HG03460 (cell line): ENCODE measurements around the gene BAG1.

Source experiments
- ATAC-seq: cut with Tn5 transposase; IDR thresholded peaks from one replicate; pipeline ENCODE4 v1.9.1; 2021; ENCODE audit not compliant: unreplicated experiment

BAG1 gene

DNA sequence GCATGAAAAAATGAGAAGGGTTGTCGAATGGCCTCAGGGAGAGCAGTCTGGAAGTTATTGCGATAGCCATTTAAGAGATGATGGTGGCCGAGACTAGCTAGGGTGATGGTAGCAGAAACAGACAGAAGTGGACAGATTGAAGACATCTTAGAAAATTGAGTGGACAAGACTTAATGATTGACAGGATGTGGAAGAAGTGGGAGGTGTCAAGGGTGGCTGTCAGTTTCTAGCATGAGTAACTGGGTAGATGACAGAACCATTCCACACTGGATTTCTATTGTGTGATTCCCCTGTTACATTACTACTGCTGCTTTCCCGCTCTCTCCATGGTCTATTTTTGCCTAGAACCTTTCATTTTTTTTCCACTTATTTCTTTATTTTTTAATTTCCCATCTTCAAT is 13.0 kb upstream of the BAG1 start:
- ATAC-seq = no peak

DNA sequence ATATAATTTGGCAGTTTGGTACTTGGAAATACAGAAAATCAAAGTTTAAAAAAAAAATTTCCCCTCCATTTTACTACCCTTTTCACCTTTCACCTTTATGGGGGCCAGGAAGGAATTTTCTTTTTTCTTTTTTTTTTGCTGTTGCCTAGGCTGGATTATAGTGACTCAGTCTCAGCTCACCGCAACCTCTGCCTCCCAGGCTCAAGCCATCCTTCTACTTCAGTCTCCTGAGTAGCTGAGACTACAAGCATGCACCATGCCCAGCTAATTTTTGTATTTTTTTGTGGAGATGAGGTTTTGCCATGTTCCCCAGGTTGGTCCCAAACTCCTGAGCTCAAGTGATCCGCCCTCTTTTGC is 9.4 kb upstream of the BAG1 start:
- no peak for ATAC-seq

DNA sequence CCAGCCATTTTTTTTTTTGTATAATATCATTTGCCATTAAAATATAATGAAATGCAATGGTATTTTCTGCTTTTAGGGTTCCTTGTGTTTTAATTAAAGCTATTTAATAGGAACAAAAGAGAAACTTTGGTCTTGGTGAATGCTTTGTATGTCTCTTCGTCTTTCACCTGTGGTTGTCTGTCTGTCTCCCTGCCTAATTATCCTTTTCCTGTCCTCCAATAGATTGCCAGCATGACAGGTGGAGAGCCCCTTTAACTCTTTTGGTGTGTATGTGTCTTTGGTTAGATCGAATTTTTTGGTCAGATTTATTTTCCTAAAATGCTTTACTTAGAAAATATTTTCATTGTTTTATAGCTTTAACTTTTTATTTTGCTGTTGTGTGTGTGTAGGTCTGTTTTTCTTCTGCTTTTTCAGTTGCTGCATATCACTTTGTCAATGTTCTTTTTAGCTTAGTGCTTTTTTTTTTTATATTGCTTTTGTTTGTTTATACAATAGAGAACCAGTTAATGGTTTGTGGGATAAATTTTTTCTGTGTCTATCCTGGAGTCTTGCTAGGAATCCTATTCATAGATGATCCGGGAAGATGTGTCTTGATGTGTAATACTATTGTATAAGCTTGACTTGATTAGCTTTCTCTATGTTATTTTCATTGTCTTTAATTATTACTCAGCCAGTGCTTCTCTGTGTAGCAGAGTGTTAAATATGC is 8.9 kb upstream of the BAG1 start:
- ATAC-seq = no peak

DNA sequence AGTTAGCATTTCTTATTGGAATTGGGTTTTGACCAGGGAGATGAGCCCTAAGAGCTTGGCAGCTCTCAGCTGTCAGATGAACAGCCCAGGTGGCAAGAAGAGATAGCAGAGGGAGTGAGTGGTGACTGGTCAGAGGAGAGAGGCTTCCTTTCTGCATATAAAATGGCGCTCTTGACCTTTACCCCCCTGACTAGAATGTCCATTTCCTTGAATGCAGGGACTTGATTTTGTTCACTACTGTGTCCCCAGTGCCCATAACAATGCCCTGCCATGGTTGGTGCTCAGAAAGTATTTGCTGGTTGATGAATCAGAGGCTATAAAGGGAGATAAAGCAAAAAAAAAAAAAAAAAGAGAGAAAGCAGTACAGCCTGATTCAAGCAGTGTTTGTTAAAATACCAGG is 7.6 kb upstream of the BAG1 start:
- ATAC-seq = no peak

DNA sequence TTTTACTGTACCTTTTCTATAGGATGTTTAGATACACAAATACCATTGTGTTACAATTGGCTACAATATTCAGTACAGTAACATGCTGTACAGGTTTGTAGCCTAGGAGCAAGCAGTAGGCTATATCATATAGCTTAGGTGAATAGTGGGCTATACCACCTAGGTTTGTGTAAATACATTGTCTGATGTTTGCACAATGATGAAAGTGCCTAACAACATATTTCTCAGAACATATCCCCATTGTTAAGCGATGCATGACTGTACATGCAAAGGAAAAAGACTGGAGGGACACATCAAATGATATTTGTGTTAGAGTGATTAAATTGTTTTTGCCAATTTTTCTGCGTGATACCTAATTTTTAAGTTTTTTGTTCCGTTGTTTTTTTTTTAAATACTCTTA is 5.6 kb upstream of the BAG1 start:
- no peak for ATAC-seq

DNA sequence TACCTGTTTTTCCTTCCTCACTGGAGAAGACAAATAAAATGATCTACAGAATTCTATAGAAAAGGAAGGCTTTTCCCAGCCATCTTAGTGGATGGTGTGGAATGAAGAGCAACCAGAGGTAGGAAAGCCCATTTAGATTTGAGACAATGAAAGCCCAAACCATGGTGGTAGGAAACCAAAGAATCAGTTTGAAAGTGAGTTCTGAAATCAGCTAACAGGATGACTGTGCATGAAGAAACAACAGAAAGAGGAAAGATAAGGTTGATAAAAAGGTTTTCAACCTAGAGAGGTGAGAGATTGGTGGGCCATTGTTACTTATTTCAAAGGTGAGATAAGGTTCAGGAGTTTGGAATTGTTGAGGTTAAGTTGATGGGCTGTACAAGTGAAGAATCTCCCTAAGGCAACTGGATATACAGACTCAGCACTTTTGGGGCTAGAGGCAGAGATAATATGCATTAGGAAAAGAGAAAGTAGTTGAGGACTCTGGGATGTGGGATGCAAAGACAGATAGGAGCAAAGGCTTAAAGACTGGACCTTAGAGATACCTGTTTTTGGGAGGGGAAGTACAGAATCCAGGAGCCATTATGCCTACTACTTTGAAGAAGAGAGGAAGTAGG is 2.8 kb upstream of the BAG1 start:
- ATAC-seq = no peak

- ATAC-seq = no peak
Measured at GRCh38 chr9:33265211-33265865, 830 bp upstream of the BAG1 start.

DNA sequence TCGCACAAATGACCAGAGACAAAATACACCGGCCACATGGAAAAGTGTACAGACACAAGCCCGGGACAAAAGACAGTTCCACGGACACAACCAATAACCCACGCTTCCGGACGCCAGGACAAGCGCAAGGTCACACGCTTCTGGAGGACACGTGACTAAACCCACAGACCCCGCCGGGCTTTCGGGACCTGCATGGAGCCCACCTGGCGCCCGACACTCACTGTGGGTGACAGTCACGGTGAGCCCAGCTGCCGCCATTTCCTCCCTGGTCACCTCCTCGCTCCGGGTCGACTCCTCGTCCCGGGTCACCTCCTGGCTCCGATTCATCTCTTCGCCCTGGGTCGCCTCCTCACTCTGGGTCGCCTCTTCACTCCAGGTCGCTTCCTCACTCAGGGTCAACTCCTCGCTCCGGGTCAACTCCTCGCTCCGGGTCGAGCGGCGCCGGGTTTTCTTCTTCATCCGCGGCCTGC is 470 bp downstream of the BAG1 start:
- peak; percentile 38 for ATAC-seq

- ATAC-seq = no peak
Measured at GRCh38 chr9:33263131-33264002, 1.1 kb downstream of the BAG1 start.

DNA sequence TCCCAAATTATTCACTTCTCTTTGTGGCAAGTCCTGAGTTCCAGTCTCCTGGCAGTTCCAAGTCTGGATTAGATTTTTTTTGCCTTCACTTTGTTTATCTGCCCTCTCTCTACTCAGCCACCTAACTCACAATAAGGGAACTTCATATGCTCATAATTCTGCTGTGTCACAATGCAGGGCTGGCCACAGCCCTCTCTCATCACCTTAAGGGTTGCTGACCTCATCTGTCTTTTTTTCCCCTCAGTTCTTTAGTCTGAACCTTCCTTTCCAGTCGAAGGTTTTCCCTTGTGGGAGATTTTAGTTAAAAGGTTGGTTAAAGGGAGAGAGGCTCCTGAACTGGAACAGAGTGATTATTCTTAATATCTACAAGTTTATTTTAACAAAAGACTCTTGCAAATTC is 4.1 kb downstream of the BAG1 start:
- ATAC-seq = no peak

- no peak for ATAC-seq
Measured at GRCh38 chr9:33257276-33257675, 7.2 kb downstream of the BAG1 start.

GRCh38 chr9:33256236-33256635 is 8.3 kb downstream of the BAG1 start:
- no peak for ATAC-seq

DNA sequence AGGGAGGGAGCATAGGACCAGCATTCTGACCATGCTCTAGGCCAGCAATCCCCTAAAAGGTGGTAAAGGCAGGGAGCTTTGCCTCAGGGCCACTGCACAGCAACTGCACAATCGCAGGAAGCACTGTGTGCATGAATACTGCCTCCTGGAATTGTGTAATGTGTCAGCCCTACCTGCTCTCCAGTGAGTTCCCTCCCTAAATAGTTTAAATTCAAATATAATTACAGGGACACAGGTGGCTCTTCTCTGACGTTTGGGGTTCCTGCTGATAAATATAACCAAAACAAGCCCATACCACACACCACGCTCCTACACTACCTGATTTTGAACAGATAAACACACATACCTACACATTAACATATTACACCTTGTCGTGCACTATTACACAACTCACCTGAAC is 9.0 kb downstream of the BAG1 start:
- ATAC-seq = no peak

- ATAC-seq = no peak
Measured at GRCh38 chr9:33255014-33255413, 9.5 kb downstream of the BAG1 start.

- ATAC-seq = no peak
Measured at GRCh38 chr9:33254211-33254610, 10.3 kb downstream of the BAG1 start.

- no peak for ATAC-seq
Measured at GRCh38 chr9:33250458-33250995, 14.0 kb downstream of the BAG1 start.

GRCh38 chr9:33249983-33250382 is 14.5 kb downstream of the BAG1 start:
- no peak for ATAC-seq

DNA sequence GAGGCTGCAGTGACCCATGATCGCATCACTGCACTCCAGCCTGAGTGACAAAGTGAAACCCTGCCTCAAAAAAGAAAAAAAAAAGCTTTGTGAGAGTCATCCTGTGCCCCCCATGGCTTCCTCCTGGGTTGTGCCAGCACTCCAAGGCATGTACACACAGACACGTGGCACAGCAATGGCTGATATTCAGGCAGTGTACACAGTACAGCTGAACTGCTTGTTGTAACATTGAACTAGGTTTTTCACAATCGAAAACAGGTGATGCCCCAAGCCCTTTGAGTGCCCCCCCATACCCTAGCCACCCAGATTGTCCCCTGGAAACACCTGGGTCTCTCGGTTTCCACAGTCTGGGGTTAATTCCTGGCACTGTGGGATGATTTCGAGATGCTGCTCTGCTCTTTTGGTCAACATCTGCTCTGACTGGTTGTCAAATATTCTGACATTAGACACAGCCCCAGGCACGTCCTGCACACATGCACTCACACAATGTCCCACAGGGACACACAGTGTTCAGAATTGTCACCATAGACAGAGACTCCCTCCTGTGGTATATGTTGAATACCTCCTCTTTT is 15.3 kb downstream of the BAG1 start:
- ATAC-seq = peak; percentile 53

DNA sequence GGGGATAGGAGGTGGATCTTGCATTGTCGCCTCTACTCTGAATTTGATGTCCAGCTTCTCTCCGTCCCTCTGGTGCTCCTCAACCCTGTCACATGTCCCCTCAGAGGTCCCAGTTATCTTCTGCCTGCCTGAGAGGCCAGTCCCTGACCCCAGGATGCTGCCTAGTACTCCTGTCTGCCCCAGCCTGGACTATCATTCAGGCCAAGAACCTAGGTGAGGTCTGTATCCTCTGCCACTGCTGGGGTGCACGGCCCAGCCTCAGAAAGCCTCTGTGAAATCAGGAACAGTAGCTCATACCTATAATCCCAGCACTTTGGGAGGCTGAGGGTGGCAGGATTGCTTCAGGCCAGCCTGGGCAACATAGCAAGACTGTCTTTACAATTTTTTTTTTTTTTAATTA is 15.9 kb downstream of the BAG1 start:
- ATAC-seq = peak; percentile 15

DNA sequence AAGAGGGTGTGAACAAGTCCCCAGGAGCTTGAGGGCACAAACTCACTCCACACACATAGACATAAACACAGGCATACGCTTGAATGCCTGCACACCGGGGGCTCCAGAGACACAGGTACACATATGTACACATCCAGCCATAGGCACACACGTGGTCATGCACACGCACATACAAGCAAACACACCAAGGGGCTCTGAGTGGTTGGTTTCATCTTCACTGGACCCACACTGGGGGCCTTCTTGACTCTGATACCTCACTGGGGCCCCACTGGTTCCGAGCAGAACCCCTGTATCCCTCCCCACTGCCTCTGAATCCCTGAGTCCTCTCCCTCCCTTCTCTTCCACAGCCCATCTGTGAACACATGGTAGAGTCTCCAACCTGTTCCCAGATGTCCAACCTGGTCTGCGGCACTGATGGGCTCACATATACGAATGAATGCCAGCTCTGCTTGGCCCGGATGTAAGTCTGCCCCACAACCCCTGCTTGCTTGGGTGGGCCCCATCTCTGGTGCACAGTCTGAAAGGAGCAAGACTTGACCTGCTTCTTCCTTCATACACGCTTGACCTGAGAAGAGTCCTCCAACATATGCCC is 18.1 kb downstream of the BAG1 start:
- ATAC-seq = no peak
